Liver (tissue), 9 donors: ENCODE measurements around the gene DPF3. TPM values are rescaled to one million over a fixed set of nuclear protein-coding genes. Genes with fewer than 3 reads are reported as not detected.

Source experiments
- DNase-seq: peaks from one replicate; pipeline ENCODE4 v3.0.0-alpha.2; 2017; ENCODE audit warnings: low spot score
- H3K27ac ChIP-seq, 2 donors: one replicate each; pipeline ENCODE4 v1.7.0; 2013; ENCODE audit warnings: inconsistent platforms in 2 of 2, low read length in 2 of 2, control low read depth in 1 of 2, low read depth in 1 of 2, mild to moderate bottlenecking in 1 of 2
- H3K27me3 ChIP-seq, 4 donors: one replicate each; pipeline versions ENCODE4 v1.6.1 to v1.7.0; 2013; ENCODE audit warnings: low read length in 3 of 4, inconsistent platforms in 1 of 4, mild to moderate bottlenecking in 1 of 4, moderate library complexity in 1 of 4; ENCODE audit not compliant: control insufficient read depth in 4 of 4, insufficient read depth in 4 of 4
- H3K36me3 ChIP-seq, 4 donors: one replicate each; pipeline versions ENCODE4 v1.6.1 to v1.7.0; 2013; ENCODE audit warnings: low read length in 3 of 4, mild to moderate bottlenecking in 3 of 4, low read depth in 1 of 4, moderate library complexity in 1 of 4; ENCODE audit not compliant: control insufficient read depth in 4 of 4, insufficient read depth in 3 of 4
- H3K4me1 ChIP-seq, 4 donors: one replicate each; pipeline versions ENCODE4 v1.6.1 to v1.7.0; 2013; ENCODE audit warnings: low read length in 3 of 4, mild to moderate bottlenecking in 3 of 4, moderate library complexity in 1 of 4; ENCODE audit not compliant: control insufficient read depth in 4 of 4, insufficient read depth in 4 of 4
- H3K4me3 ChIP-seq, 3 donors: one replicate each; pipeline versions ENCODE4 v1.6.1 to v1.7.0; 2013; ENCODE audit warnings: low read length in 3 of 3, control low read depth in 1 of 3, low read depth in 1 of 3, mild to moderate bottlenecking in 1 of 3
- H3K9ac ChIP-seq, 2 donors: one replicate each; pipeline ENCODE4 v1.7.0; 2013; ENCODE audit warnings: low read length in 2 of 2, mild to moderate bottlenecking in 2 of 2, moderate library complexity in 2 of 2, control low read depth in 1 of 2, low read depth in 1 of 2
- H3K9me3 ChIP-seq, 4 donors: one replicate each; pipeline versions ENCODE4 v1.6.1 to v1.7.0; 2013; ENCODE audit warnings: low read length in 3 of 4; ENCODE audit not compliant: control insufficient read depth in 4 of 4
- ATF3 ChIP-seq: IDR thresholded peaks from 2 replicates; pipeline ENCODE4 v1.6.1; 2016; ENCODE audit warnings: antibody characterized with exemption
- CTCF ChIP-seq: fragments of 150-350 bp; IDR thresholded peaks from 2 replicates; pipeline ENCODE4 v1.5.1; 2017; ENCODE audit warnings: improper control_type of control experiment, low read depth, low read length; ENCODE audit not compliant: missing input control
- EGR1 ChIP-seq, 2 donors: IDR thresholded peaks; 2 replicates each; pipeline ENCODE4 v1.6.1; 2016 to 2018; ENCODE audit warnings: antibody characterized with exemption in 2 of 2, low read depth in 2 of 2
- FOXA1 ChIP-seq: IDR thresholded peaks from 2 replicates; pipeline ENCODE4 v1.6.1; 2016; ENCODE audit warnings: antibody characterized with exemption
- FOXA2 ChIP-seq: IDR thresholded peaks from 2 replicates; pipeline ENCODE4 v1.6.1; 2016; ENCODE audit warnings: antibody characterized with exemption
- GABPA ChIP-seq, 2 donors: IDR thresholded peaks in 1 of 2; conservative IDR thresholded peaks in 1 of 2; 2 replicates each; pipeline ENCODE4 v1.6.1; 2016; ENCODE audit warnings: antibody characterized with exemption in 2 of 2, mild to moderate bottlenecking in 1 of 2, moderate library complexity in 1 of 2
- HNF4A ChIP-seq, 2 donors: conservative IDR thresholded peaks; 2 replicates each; pipeline ENCODE4 v1.6.1; 2016; ENCODE audit warnings: antibody characterized with exemption in 2 of 2, mild to moderate bottlenecking in 2 of 2
- HNF4G ChIP-seq: IDR thresholded peaks from 2 replicates; pipeline ENCODE4 v1.6.1; 2016; ENCODE audit warnings: antibody characterized with exemption
- JUND ChIP-seq, 2 donors: IDR thresholded peaks; 2 replicates each; pipeline ENCODE4 v1.6.1; 2016; ENCODE audit warnings: antibody characterized with exemption in 2 of 2
- MAX ChIP-seq: IDR thresholded peaks from 2 replicates; pipeline ENCODE4 v1.6.1; 2016; ENCODE audit warnings: antibody characterized with exemption
- NR2F2 ChIP-seq: IDR thresholded peaks from 2 replicates; pipeline ENCODE4 v1.6.1; 2016; ENCODE audit warnings: antibody characterized with exemption
- RAD21 ChIP-seq, 2 donors: IDR thresholded peaks; 2 replicates each; pipeline ENCODE4 v1.6.1; 2016; ENCODE audit warnings: antibody characterized with exemption in 2 of 2, mild to moderate bottlenecking in 2 of 2
- REST ChIP-seq: IDR thresholded peaks from 2 replicates; pipeline ENCODE4 v1.6.1; 2016; ENCODE audit warnings: antibody characterized with exemption, mild to moderate bottlenecking
- RXRA ChIP-seq, 2 donors: IDR thresholded peaks; 2 replicates each; pipeline ENCODE4 v1.6.1; 2017 to 2018; ENCODE audit warnings: antibody characterized with exemption in 2 of 2, mild to moderate bottlenecking in 1 of 2
- SP1 ChIP-seq: IDR thresholded peaks from 2 replicates; pipeline ENCODE4 v1.6.1; 2018; ENCODE audit warnings: antibody characterized with exemption, mild to moderate bottlenecking
- TAF1 ChIP-seq: conservative IDR thresholded peaks from 2 replicates; pipeline ENCODE4 v1.6.1; 2016; ENCODE audit warnings: antibody characterized with exemption, mild to moderate bottlenecking
- YY1 ChIP-seq: IDR thresholded peaks from 2 replicates; pipeline ENCODE4 v1.6.1; 2016; ENCODE audit warnings: antibody characterized with exemption, mild to moderate bottlenecking
- ZBTB33 ChIP-seq: IDR thresholded peaks from 2 replicates; pipeline ENCODE4 v1.6.1; 2016; ENCODE audit warnings: antibody characterized with exemption
- WGBS: extraction: QIAGEN DNeasy Blood & Tissue Kit; methylation state at CpG from one replicate; pipeline ENCODE4 v1.1.7; 2013; 5-methylcytosine and 5-hydroxymethylcytosine counted together
- polyA plus RNA-seq, 2 donors: library from polyadenylated mRNA; stranded (reverse) in 1 of 2; unstranded in 1 of 2; fragments of 200-250 nt in 1 of 2; fragments of >200 nt in 1 of 2; fragmentation: Nextera tagmentation in 1 of 2; extraction: Ambion mirVana in 1 of 2; gene quantifications; one replicate each; pipeline versions ENCODE4 v1.2.1 to v1.2.3, GENCODE V29; 2013 to 2015
- total RNA-seq, 2 donors: library from RNA; depleted of rRNA; stranded (reverse); fragments of >200 nt; gene quantifications; one replicate each; pipeline ENCODE4 v1.2.3, GENCODE V29; 2014
- donor health status: healthy.
- donor health status: healthy.
- donor health status: healthy.
- donor health status: healthy.
- donor health status: healthy.

Gene DPF3
- total and polyA plus RNA-seq, 4 donors: 1.1 to 23.2 (median 2.5) TPM

GRCh38 chr14:72673179-72673578, 220.7 kb downstream of the DPF3 start (continued):
- TF ChIP-seq REST: no peak

GRCh38 chr14:72666610-72667009, 227.3 kb downstream of the DPF3 start:
- WGBS: 51% methylated on average over 1 of the region's 1 CpG
- no peaks in the 10 kb centered on the region for H3K9me3 ChIP-seq
- H3K4me3 ChIP-seq: no peak overlapping the region
- no peak overlapping the region for H3K27ac ChIP-seq
- H3K36me3 ChIP-seq: peaks cover 0 to 16% (median 3%) of the 10 kb centered on the region in 4 donors
- DNase-seq: no peak
- TF ChIP-seq HNF4A (conservative IDR thresholded peaks at IDR 0.05) (no peak), CTCF (no peak), MAX (no peak), SP1 (no peak), FOXA2 (no peak), ZBTB33 (no peak), TAF1 (no peak), RAD21 (IDR thresholded peaks at IDR 0.05) (no peak), REST (no peak), YY1 (no peak), GABPA (IDR thresholded peaks at IDR 0.05 in 1 of 2, conservative IDR thresholded peaks at IDR 0.05 in 1 of 2) (no peak), HNF4G (no peak), RXRA (IDR thresholded peaks at IDR 0.05) (no peak), JUND (IDR thresholded peaks at IDR 0.05) (no peak), ATF3 (no peak), EGR1 (IDR thresholded peaks at IDR 0.05; ENCODE audit: low read depth in 2 of 2) (no peak), NR2F2 (no peak), FOXA1 (no peak)
- H3K4me1 ChIP-seq: no peaks in the 10 kb centered on the region
- no peaks in the 10 kb centered on the region for H3K27me3 ChIP-seq
- no peak overlapping the region for H3K9ac ChIP-seq
